HL-60/S4 treated with phorbol 12-myristate 13-acetate at 8.2 ng/mL for 4 days and 3 days (cell line): ENCODE results near the gene PICK1.
"Not testable (repeated sequence)": the region's sequence is repeated elsewhere in the genome, so short reads cannot be mapped to it uniquely, and the experiment has no call there.

Experiments used
- in situ Hi-C: fragments of 300-500 bp; cut with MboI; formaldehyde crosslinking; loops from 2 replicates; pipeline ENCODE4 v1.15.0; 2022; ENCODE audit warnings: low sequenced_read_pairs

Gene PICK1

DNA sequence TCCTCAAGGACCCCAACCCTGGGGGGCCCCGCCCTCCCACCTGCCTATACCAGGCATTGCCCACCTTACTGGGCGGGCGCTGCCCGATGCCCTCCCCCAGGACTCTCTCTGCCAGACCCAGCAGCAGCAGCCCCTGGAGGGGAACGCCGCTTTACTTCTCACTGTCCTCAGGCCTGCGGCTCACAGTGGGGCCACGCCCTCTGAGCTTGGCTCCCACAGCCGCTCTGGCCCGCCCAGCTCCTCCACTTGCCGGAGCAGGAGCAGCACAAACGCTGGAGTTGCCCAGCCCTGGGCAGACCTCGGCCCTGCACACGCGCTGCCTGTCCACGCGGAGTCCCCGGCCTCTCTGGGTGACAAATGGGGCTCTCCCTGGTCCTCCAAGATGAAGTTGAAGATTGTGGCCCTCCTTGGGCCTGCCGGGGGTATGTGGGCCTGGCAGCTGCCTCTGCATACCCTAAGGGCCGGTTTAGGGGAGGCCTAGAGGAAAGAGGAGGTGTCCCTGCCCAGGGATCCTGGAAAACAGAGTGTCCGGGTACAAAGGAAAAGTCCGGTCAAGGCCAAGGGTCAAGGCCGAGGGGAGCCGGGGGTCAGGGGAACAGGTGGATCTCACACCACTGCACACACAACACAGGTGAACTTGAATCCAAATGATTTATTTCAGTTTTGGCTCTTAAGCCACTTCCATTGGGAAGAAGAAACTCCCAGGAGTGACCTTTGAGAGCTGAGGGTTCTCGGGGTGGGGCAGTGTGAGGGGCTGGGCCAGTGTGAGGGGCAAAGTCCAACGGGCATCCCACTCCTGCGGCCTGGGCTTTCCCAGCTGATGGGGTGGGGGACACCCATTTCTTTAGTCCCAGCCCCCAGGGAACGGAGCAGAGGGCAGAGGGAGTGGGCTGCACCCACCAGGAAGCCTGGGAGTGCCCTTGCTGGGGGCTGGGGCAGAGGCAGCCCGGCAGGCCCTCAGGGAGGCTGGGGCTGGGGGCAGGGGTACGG is 54.0 kb downstream of the PICK1 start:
- in situ Hi-C loops = loop anchor here (5.0 kb wide), 1 partner anchor 101 kb away; no protein-coding TSS in a partner anchor

DNA sequence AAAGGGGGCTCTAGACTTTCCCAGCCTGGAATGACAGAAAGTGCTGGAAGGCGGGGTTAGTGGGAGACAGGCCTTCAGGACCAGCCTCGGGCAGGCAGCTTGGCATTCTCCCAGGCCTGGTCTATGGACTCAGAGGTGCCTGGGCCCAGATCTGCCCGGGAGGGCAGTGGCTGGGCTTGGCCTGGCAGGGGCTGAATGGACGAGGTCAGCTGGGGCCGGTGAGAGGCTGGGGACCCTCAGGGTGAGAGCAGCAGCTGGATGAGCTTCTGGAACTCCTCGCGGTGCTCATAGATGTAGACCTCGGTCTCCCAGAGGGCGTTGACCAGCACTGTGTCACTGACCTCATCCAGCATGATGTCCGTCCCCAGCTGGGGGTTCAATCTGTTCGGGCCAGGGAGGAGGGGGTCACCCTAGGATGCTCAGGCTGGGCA is 54.7 kb downstream of the PICK1 start:
- in situ Hi-C loops = loop anchor here (5.0 kb wide), 1 partner anchor 100 kb away; no protein-coding TSS in a partner anchor

DNA sequence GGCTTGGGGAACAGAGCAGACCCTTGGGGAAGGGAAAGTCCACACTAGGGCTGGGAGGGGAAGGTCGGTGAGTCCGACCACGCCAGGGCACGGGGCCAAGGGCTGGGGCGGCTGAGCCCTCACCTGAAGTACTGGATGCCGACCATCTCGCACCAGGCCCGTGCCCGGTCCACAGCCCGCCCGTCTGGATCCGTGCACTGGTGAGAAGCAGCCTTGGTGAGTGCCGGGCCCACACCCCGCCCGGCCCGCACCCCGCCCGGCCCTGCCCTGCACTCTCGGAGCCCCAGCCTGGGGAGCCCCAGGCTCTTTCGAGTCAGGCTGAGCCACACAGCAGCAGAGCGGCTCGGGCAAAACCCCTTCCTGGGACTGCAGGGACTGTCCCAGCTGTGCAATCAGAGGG is 55.2 kb downstream of the PICK1 start:
- in situ Hi-C loops = loop anchor here (5.0 kb wide), 1 partner anchor 100 kb away; no protein-coding TSS in a partner anchor

DNA sequence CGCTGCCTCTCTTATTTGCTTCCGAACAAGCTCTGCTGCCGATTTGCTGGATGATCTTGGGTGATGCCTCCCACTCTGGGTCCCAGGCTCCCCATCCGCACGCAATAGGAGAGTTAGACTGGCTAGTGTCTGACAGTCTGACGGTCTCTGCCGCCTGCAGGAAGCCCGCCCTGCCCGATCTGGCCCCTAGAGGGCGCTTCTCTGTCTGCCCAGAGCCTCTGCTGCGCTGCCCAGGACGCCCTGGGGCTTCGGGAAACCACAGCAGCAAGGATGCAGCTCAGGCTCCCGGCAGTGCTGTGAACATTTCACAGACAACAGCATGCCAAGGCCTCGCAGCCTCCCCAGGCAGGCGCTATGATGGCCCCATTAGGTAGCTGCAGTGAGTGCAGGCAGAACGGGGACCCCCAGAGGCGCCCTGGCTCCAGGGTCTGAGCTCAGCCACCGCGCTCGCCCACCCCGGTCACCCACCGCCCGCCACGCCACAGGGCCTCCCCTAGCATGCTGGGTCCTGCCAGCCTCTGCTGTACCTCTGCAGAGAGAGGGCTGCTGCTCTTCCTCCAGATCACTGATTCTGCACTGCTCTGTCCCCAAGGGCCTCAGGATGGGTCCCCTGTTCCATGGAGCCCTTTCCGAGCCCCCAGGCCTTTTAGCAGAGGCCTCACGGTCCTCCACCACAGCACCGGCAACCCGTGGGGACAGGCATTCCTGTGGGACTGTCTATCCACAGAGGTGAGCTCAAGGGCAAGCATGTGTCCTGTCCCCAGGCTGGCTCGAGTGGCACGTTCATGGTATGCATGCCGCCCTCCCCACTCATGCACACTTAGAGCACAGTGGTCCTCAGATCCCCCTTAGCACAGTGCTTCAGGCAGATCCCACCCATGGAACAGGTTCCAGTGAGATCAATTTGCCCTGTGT is 57.5 kb downstream of the PICK1 start:
- in situ Hi-C loops = loop anchor here (5.0 kb wide), 1 partner anchor 98 kb away; no protein-coding TSS in a partner anchor

DNA sequence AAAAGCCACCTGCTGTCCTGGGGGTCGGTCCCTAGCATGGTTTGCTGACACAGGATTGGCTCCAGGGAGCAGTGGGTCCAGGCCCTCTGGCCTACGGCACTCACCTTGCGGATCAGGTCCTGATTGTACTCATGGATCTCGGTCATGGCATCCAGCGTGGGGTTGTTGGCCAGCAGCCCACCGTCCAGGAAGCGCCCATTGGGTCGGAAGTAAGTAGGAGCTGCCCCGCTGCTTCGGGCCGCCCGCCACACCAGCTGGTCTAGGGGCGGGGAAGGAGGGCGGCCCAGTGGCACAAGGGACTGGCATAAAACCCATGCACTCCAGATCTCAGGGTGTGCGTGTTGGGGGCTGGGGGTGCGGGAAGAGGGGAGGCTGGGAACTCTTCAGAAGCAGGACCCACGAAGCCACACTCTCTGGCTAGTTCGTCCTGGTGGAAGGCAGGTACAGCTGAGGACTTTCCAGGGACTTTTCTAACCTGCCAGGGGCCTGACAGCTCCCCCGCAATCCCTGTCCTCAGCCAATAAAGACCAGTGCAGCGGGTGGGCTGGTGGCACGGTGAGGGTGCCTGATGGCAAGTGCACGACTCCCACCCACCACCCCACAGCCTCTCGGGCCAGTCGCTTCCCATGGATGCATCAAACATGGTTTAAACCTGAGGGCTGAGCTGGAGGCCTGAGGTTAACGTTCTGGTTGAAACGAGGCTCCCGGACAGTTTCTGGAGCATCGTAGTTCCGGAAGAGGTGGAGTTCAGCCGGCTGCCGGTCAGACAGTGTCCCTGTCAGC is 58.4 kb downstream of the PICK1 start:
- in situ Hi-C loops = no loop called here

DNA sequence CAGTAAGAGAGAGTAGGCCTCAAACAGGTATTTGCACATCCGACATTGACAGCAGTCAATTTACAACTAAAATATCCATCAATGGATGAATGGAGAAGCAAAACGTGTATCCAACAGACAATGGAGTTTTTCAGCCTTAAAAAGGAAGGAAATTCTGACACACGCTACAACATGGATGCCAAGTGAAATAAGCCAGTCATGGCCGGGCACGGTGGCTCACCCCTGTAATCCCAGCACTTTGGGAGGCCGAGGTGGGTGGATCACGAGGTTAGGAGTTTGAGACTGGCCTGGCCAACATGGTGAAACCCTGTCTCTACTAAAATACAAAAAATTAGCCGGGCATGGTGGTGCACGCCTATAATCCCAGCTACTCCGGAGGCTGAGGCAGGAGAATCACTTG is 60.4 kb downstream of the PICK1 start:
- in situ Hi-C loops = not testable (repeated sequence)

DNA sequence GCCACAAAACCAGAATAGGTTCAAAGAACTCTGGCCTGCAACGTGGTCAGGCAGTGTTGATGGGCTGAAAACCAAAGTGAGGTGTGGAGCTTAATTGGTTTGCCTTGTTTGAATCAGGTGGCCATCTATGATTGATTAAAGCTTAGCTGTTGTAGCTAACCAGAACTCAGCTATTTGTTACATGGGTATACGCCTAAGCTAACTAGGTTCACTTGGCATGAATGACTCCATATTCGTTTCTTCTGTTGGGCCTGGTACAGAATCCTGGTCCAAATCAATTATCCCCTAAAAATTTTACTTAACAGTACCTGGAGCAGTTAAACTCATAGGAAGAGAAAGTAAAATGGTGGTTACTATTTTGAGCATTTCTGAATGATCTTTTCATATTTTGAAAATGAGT is 61.0 kb downstream of the PICK1 start:
- in situ Hi-C loops = no loop called here

DNA sequence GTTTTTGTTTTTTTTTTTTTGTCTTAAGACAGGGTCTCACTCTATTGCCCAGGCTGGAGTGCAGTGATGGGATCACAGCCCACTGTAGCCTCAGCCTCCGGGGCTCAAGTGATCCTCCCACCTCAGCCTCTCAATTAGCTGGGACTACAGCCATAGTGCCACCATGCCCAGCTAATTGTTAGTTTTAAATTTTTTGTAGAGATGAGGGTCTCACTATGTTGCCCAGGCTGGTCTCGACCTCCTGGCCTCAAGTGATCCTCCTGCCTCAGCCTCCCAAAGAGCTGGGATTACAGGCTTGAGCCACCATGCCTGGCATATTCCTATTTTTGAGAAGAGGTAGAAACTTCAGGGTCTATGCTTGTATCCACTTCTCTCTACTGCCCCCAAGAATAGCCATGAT is 61.5 kb downstream of the PICK1 start:
- in situ Hi-C loops = not testable (repeated sequence)

DNA sequence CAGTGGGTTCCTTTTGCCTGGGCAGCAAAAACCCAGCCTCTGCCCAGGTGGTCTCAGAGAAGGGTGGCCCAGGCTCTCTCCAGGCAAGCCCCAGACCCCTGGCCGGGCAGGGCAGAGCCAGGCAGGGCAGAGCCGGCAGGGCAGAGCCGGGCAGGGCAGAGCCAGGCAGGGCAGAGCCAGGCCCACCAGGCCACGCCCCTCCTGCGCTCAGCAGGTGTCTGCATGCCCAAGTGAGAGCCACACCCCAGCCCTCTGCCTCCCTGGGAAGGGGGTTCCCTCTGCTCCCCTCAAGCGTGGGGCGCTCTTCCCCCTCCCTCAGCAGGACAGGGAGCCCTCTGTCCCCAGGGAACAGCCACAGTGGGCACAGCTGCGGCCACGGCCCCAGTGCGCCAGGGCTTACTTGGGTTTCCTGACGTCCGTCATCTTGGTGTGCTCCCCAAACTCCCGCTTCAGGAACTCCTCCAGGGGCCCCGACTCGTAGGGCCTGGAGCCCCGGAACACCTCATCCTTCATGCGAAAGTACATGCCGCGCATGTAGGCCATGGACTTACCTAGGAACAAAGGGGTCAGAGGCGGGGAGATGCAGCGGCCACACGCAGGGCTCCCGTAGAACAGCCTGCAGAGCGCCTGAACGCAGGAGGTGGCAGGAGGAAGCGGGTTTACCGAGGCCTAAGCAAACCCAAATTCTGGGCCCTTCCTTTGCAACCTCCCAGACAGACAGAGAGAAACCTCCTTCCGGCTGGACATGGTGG is 63.3 kb downstream of the PICK1 start:
- in situ Hi-C loops = no loop called here

DNA sequence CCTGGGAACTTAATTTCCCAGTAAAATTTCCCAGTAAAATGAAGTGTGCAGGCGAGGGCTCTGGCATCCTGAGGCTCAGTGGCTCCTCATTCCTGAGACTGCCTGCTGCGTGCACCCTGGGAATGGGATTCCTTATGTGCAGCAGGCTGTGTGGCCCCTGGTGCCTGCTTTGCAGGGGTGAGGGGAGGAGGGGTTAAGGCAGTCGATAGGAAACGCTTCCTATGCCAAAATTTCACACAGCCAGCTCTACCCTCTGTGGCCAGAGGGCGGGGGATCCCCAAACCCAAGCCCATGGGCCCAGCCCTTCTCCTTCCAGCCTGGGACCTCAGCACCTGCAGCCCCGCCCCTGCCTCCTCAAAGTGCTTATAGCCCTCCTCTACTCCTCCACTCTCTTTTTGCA is 65.4 kb downstream of the PICK1 start:
- in situ Hi-C loops = no loop called here

DNA sequence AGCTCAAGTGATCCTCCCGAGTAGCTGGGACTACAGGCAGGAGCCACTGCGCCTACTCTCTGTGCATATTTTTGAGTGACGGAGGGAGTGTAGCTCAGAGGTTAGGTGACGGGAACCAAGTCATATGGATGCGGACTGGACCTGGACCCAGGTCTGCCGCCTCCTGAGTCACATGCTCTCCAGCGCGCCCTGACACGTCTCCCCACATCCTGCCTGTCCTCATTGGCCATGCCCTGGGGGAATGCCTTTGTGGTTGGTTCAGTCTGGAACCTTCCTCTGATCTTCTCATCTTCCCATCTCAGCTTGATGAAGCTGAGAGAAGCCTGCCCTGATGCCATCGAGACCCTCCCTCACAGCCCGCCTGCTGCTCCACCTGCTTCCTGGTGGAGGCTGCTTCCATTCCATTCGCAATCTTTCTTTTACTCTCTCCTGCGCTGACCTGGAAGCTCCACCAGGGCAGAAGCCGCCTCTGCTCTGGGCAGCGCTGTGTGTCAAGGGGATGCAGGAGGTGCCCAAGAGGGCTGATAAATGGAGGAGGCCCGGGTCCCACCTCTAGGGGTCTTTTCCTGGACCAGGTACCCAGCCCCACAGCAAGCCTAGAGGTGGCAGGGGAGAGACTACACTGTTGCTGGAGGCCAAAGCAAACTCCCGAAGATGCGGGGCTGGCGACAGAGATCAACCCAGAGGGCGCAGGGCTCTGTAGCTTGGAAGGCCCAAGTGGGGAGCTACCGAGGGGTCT is 67.2 kb downstream of the PICK1 start:
- in situ Hi-C loops = no loop called here

DNA sequence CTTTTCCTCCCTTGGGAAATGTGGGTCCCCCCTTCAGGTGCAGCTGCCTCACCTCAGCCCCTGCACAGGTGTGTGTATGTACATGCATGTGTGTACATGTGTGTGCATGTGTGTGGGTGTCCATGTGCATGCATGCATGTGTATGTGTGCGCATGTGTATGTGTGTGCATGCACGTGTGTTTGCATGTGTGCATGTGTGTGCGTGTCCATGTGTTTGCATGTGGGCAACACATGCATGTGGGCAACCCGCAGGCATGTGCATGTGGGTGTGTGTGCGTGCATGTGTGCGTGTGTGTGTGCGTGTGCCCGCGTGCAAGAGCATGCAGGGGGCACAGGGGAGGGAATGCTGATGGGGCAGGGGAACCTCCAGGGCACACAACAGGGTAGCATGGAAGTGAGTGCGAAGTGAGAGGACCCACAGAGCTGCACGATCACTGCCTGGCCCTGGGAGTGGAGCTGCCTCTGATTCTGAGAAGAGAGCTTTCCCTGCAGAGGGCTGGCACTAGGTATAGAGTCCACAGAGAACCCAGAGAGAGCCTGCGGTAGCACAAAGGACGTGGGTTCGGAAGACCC is 67.9 kb downstream of the PICK1 start:
- in situ Hi-C loops = no loop called here
